DMS53 treated with DMSO at 0.1 percent for 48 hours (cell line): ENCODE results near the gene PTPRM.

Experiments
- DNase-seq: peaks from one replicate; lab custom pipeline; 2025; ENCODE audit not compliant: unreplicated experiment; lab: John Stamatoyannopoulos, UW

Gene PTPRM

GRCh38 chr18:8401606-8402005, 834.5 kb downstream of the PTPRM start:
- no peak for DNase-seq

GRCh38 chr18:8402237-8402636, 835.1 kb downstream of the PTPRM start:
- DNase-seq: no peak

GRCh38 chr18:8403713-8404112, 836.6 kb downstream of the PTPRM start:
- no peak for DNase-seq

GRCh38 chr18:8406186-8406867, 839.2 kb downstream of the PTPRM start:
- DNase-seq: no peak

GRCh38 chr18:8406868-8407250, 839.7 kb downstream of the PTPRM start:
- no peak for DNase-seq

- DNase-seq: no peak
Measured at GRCh38 chr18:8409151-8409550, 842.0 kb downstream of the PTPRM start.

- DNase-seq: no peak
Measured at GRCh38 chr18:8411492-8411891, 844.4 kb downstream of the PTPRM start.

- DNase-seq: no peak
Measured at GRCh38 chr18:8412117-8412516, 845.0 kb downstream of the PTPRM start.

GRCh38 chr18:8413189-8413588, 846.1 kb downstream of the PTPRM start:
- DNase-seq: no peak

GRCh38 chr18:8413751-8414150, 846.6 kb downstream of the PTPRM start:
- no peak for DNase-seq

GRCh38 chr18:8416212-8417019, 849.3 kb downstream of the PTPRM start:
- DNase-seq: no peak

GRCh38 chr18:8422391-8422790, 855.3 kb downstream of the PTPRM start:
- no peak for DNase-seq

GRCh38 chr18:8423051-8423557, 856.0 kb downstream of the PTPRM start:
- peak; percentile 33 for DNase-seq

GRCh38 chr18:8424481-8424880, 857.4 kb downstream of the PTPRM start:
- no peak for DNase-seq

- DNase-seq: no peak
Measured at GRCh38 chr18:8424917-8425725, 858.0 kb downstream of the PTPRM start.

- DNase-seq: no peak
Measured at GRCh38 chr18:8426401-8426800, 859.3 kb downstream of the PTPRM start.

- no peak for DNase-seq
Measured at GRCh38 chr18:8427339-8427738, 860.2 kb downstream of the PTPRM start.

GRCh38 chr18:8428951-8429350, 861.8 kb downstream of the PTPRM start:
- no peak for DNase-seq

GRCh38 chr18:8431036-8431435, 863.9 kb downstream of the PTPRM start:
- no peak for DNase-seq

- no peak for DNase-seq
Measured at GRCh38 chr18:8433323-8433722, 866.2 kb downstream of the PTPRM start.

- DNase-seq: no peak
Measured at GRCh38 chr18:8433771-8434170, 866.7 kb downstream of the PTPRM start.

GRCh38 chr18:8435376-8435775, 868.3 kb downstream of the PTPRM start:
- no peak for DNase-seq
